ENCODE measurements around the gene RPUSD4. TPM values are rescaled to one million over a fixed set of nuclear protein-coding genes. Genes with fewer than 3 reads are reported as not detected.

The RPUSD4 gene
- total RNA-seq, 1 experiment from 2014 or later = 40.1 TPM

DNA sequence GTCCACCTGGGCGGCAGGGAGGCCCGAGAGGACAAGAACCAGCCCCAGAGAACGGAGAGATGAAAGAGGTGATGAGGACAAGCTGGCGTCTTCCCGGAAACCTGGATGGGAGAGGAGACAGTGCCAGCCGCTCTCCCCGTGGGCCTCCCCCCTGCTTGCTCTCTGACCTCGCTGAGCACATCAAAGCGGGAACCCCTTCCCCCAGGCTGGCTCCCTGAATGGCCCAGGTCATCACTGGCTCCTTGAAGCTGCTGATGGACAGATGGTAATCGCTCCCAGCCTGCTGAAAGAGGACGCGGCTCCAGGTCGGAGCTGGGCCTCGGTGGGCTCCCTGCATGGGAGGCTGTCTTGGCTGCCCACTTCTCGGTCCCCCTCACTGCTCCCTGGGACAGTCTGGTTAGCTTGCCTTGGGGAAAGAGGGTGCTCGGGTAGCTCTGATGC lies 18.4 kb downstream of the RPUSD4 start:
- no peaks in the 10 kb centered on the region for H3K27me3 ChIP-seq (ENCODE audit: insufficient read depth, low read length)
- ATAC-seq = no peak
- BruUV-seq (replicated peaks) = no TSS peak

More for the DNA sequence above, 18.4 kb downstream of the RPUSD4 start:
- Histone ChIP-seq H3K27ac (ENCODE audit: low read depth, low read length) (no peak overlapping the region), H3K9me3 (ENCODE audit: control insufficient read depth in 1 of 2, insufficient read depth in 1 of 2, low read depth in 1 of 2, low read length in 2 of 2) (peaks cover 0 to 6% of the 10 kb centered on the region in 2 experiments; a peak in 2 of 4 replicates), H3K4me3 (replicated peaks in 1 of 2; ENCODE audit: low read depth in 1 of 2, low read length in 2 of 2) (no peak overlapping the region), H3K9me2 (ENCODE audit: insufficient read depth) (no peaks in the 10 kb centered on the region), H3K9ac (ENCODE audit: low read length) (no peak overlapping the region), H2AFZ (ENCODE audit: low read depth, low read length, poor library complexity, severe bottlenecking) (no peak overlapping the region), H3K4me1 (ENCODE audit: control insufficient read depth in 1 of 2, insufficient read depth in 2 of 2, low read length in 2 of 2) (no peaks in the 10 kb centered on the region), H3K4me2 (ENCODE audit: low read length) (no peak overlapping the region), H3K79me2 (ENCODE audit: insufficient read depth, low read length) (peaks cover 3% of the 10 kb centered on the region; the same call in 1 of the 2 replicates), H4K20me1 (ENCODE audit: insufficient read depth) (no peaks in the 10 kb centered on the region), H3K36me3 (ENCODE audit: control insufficient read depth in 1 of 2, insufficient read depth in 2 of 2, low read length in 2 of 2) (peaks cover 4 to 25% of the 10 kb centered on the region in 2 experiments; a peak in 3 of 4 replicates)
- TF ChIP-seq SIN3A (IDR thresholded peaks at IDR 0.05; ENCODE audit: low read depth) (no peak), YY1 (IDR thresholded peaks at IDR 0.05; ENCODE audit: extremely low read depth, insufficient replicate concordance, low read depth, low read length) (no peak), FOSL1 (IDR thresholded peaks at IDR 0.05; ENCODE audit: low read depth) (no peak), POLR2A (IDR thresholded peaks at IDR 0.05; ENCODE audit: borderline replicate concordance, extremely low read depth, insufficient read depth, insufficient read length) (no peak), JUND (IDR thresholded peaks at IDR 0.05) (no peak), ZFX (IDR thresholded peaks at IDR 0.05) (no peak), SP1 (IDR thresholded peaks at IDR 0.05; ENCODE audit: low read depth) (no peak), ZNF274 (IDR thresholded peaks at IDR 0.05; ENCODE audit: low read depth, low read length) (no peak), POLR2AphosphoS5 (IDR thresholded peaks at IDR 0.05; ENCODE audit: low read depth, low read length) (no peak), EZH2 (IDR thresholded peaks at IDR 0.05) (no peak), EGR1 (IDR thresholded peaks at IDR 0.05; ENCODE audit: low read depth) (no peak), EZH2phosphoT487 (IDR thresholded peaks at IDR 0.05; ENCODE audit: borderline replicate concordance) (no peak), CEBPB (IDR thresholded peaks at IDR 0.05; ENCODE audit: low read depth) (no peak), RAD21 (IDR thresholded peaks at IDR 0.05; ENCODE audit: low read depth) (no peak), TCF7L2 (IDR thresholded peaks at IDR 0.05; ENCODE audit: borderline replicate concordance, extremely low read depth, insufficient read depth, insufficient read length) (no peak), SRF (IDR thresholded peaks at IDR 0.05; ENCODE audit: low read depth) (no peak)
- TF ChIP-seq, protein P1, sequence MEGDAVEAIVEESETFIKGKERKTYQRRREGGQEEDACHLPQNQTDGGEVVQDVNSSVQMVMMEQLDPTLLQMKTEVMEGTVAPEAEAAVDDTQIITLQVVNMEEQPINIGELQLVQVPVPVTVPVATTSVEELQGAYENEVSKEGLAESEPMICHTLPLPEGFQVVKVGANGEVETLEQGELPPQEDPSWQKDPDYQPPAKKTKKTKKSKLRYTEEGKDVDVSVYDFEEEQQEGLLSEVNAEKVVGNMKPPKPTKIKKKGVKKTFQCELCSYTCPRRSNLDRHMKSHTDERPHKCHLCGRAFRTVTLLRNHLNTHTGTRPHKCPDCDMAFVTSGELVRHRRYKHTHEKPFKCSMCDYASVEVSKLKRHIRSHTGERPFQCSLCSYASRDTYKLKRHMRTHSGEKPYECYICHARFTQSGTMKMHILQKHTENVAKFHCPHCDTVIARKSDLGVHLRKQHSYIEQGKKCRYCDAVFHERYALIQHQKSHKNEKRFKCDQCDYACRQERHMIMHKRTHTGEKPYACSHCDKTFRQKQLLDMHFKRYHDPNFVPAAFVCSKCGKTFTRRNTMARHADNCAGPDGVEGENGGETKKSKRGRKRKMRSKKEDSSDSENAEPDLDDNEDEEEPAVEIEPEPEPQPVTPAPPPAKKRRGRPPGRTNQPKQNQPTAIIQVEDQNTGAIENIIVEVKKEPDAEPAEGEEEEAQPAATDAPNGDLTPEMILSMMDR (IDR thresholded peaks at IDR 0.05 in 2 of 3, conservative IDR thresholded peaks at IDR 0.05 in 1 of 3; ENCODE audit: borderline replicate concordance in 1 of 3, insufficient read depth in 1 of 3, low read depth in 2 of 3, low read length in 2 of 3) = no peak
- TF ChIP-seq, protein P2, sequence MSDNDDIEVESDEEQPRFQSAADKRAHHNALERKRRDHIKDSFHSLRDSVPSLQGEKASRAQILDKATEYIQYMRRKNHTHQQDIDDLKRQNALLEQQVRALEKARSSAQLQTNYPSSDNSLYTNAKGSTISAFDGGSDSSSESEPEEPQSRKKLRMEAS (IDR thresholded peaks at IDR 0.05) = no peak
- TF ChIP-seq, protein P3, sequence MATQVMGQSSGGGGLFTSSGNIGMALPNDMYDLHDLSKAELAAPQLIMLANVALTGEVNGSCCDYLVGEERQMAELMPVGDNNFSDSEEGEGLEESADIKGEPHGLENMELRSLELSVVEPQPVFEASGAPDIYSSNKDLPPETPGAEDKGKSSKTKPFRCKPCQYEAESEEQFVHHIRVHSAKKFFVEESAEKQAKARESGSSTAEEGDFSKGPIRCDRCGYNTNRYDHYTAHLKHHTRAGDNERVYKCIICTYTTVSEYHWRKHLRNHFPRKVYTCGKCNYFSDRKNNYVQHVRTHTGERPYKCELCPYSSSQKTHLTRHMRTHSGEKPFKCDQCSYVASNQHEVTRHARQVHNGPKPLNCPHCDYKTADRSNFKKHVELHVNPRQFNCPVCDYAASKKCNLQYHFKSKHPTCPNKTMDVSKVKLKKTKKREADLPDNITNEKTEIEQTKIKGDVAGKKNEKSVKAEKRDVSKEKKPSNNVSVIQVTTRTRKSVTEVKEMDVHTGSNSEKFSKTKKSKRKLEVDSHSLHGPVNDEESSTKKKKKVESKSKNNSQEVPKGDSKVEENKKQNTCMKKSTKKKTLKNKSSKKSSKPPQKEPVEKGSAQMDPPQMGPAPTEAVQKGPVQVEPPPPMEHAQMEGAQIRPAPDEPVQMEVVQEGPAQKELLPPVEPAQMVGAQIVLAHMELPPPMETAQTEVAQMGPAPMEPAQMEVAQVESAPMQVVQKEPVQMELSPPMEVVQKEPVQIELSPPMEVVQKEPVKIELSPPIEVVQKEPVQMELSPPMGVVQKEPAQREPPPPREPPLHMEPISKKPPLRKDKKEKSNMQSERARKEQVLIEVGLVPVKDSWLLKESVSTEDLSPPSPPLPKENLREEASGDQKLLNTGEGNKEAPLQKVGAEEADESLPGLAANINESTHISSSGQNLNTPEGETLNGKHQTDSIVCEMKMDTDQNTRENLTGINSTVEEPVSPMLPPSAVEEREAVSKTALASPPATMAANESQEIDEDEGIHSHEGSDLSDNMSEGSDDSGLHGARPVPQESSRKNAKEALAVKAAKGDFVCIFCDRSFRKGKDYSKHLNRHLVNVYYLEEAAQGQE (IDR thresholded peaks at IDR 0.05; ENCODE audit: low read depth) = no peak
- TF ChIP-seq, protein P4, sequence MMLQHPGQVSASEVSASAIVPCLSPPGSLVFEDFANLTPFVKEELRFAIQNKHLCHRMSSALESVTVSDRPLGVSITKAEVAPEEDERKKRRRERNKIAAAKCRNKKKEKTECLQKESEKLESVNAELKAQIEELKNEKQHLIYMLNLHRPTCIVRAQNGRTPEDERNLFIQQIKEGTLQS (IDR thresholded peaks at IDR 0.05) = no peak
- DNase-seq (ENCODE audit: low read depth, low spot score) = no peak
- intact Hi-C loops (cut with micrococcal nuclease) = no loop called here
- ChIA-PET POLR2A (no interaction called here), CTCF (interaction anchor here (0.9 to 2.3 kb wide), 12 partner anchors 40 to 1102 kb away, joined by 3 to 19 read pairs (median 4); partner anchors contain the start of gene PUS3), RAD21 (ENCODE audit: low non-redundant PET in 1 of 2, low total read pairs in 2 of 2, uncharacterized antibody in 2 of 2, unreplicated experiment in 2 of 2) (interaction anchor here in 1 of 2 experiments (1.8 kb wide), 1 partner anchor 251 kb away, joined by 6 read pairs; no protein-coding TSS in a partner anchor)

Measured in HCT116 (cell line).